ENCODE measurements around the gene PIK3C2G.

DNA sequence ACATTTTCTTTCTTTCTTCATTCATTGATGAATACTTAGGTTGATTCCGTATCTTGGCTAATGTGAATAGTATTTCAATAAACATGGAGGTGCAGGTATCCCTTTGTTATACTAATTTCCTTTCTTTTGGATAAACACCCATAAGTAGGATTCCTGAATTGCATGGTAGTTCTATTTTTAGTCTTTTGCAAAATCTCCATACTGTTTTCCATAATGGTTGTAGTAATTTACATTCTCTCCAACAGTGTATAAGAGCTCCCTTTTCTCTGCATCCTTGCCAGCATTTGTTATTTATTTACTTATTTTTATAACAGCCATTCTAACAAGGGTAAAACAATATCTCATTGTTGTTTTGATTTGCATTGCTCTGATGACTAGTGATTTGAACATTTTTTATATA lies 36.6 kb downstream of the PIK3C2G start:
- TF ChIP-seq BHLHE40 (IDR thresholded peaks at IDR 0.05; ENCODE audit: borderline replicate concordance): no peak
- TF ChIP-seq FOXM1 (IDR thresholded peaks at IDR 0.05; ENCODE audit: borderline replicate concordance): no peak
- no peak for TF ChIP-seq SP1 (IDR thresholded peaks at IDR 0.05)
- TF ChIP-seq FOXK2 (IDR thresholded peaks at IDR 0.05): no peak
- no peak for TF ChIP-seq SUZ12 (IDR thresholded peaks at IDR 0.05)
- no peak for TF ChIP-seq FOXA1 (IDR thresholded peaks at IDR 0.05)
- TF ChIP-seq TARDBP (IDR thresholded peaks at IDR 0.05): no peak
- no peak for TF ChIP-seq CTBP1 (IDR thresholded peaks at IDR 0.05; ENCODE audit: borderline replicate concordance)
- no peak for TF ChIP-seq ELF4 (IDR thresholded peaks at IDR 0.05)
- no peak for TF ChIP-seq ZNF384 (IDR thresholded peaks at IDR 0.05)

All from HEK293T (cell line).